Transverse colon (tissue), 4 donors: ENCODE data around the gene MTARC2. TPM values are rescaled to one million over a fixed set of nuclear protein-coding genes. Genes with fewer than 3 reads are reported as not detected.

Experiments used
- DNase-seq: peaks from one replicate; pipeline ENCODE4 v3.0.0-alpha.2; 2019
- H3K27ac ChIP-seq, 4 donors: fragments of 200-600 bp; sonication (generic); 2 replicates each; pipeline ENCODE4 v1.5.1; 2016 to 2018; ENCODE audit warnings: inconsistent platforms in 4 of 4
- H3K27me3 ChIP-seq: fragments of 200-600 bp; sonication (generic); 2 replicates; pipeline ENCODE4 v1.5.1; 2017; ENCODE audit warnings: inconsistent platforms
- H3K36me3 ChIP-seq, 4 donors: fragments of 200-600 bp; sonication (generic); 2 replicates each; pipeline ENCODE4 v1.5.1; 2017 to 2019; ENCODE audit warnings: inconsistent platforms in 4 of 4
- H3K4me1 ChIP-seq, 4 donors: fragments of 200-600 bp; sonication (generic); 2 replicates each; pipeline ENCODE4 v1.5.1; 2017 to 2020; ENCODE audit warnings: inconsistent platforms in 4 of 4
- H3K4me3 ChIP-seq, 4 donors: fragments of 200-600 bp; sonication (generic); 1 replicate in 1 of 4; 2 replicates in 3 of 4; pipeline versions ENCODE4 v1.5.1 to v1.6.1; 2017 to 2019; ENCODE audit warnings: inconsistent platforms in 4 of 4
- H3K9me3 ChIP-seq, 2 donors: fragments of 200-600 bp; sonication (generic); 2 replicates each; pipeline ENCODE4 v1.5.1; 2017 to 2019; ENCODE audit warnings: inconsistent platforms in 2 of 2
- CTCF ChIP-seq, 5 experiments: fragments of 200-600 bp in 3 of 5; fragments of 450-650 bp in 2 of 5; sonication (generic) in 3 of 5; IDR thresholded peaks; 1 replicate in 2 of 5; 2 replicates in 3 of 5; pipeline ENCODE4 v1.5.1; 2016 to 2017; ENCODE audit warnings: antibody characterized with exemption in 5 of 5, inconsistent platforms in 3 of 5, mild to moderate bottlenecking in 2 of 5, moderate library complexity in 1 of 5
- EP300 ChIP-seq: sonication (generic); formaldehyde crosslinking; IDR thresholded peaks from one replicate; pipeline ENCODE4 v1.6.1; 2017; ENCODE audit warnings: antibody characterized with exemption, low read depth
- POLR2A ChIP-seq: fragments of 450-650 bp; IDR thresholded peaks from one replicate; pipeline ENCODE4 v1.6.1; 2016; ENCODE audit warnings: antibody characterized with exemption, mild to moderate bottlenecking, moderate library complexity
- POLR2AphosphoS5 ChIP-seq, 3 donors: sonication (generic); formaldehyde crosslinking; IDR thresholded peaks; one replicate each; pipeline ENCODE4 v1.6.1; 2016; ENCODE audit warnings: antibody characterized with exemption in 3 of 3
- WGBS, 2 donors: methylation state at CpG; one replicate each; pipeline ENCODE4 v1.1.5; 2018; ENCODE audit warnings: low coverage in 1 of 2; 5-methylcytosine and 5-hydroxymethylcytosine counted together
- in situ Hi-C, 4 donors: fragments of 200-750 bp; cut with MboI; loops; one replicate each; pipeline versions ENCODE4 v1.15.0 to v1.15.1; 2017; ENCODE audit warnings: low sequenced_read_pairs in 3 of 4, low pct_ligation_motif_present in 1 of 4, low pct_unique_long_range_greater_than_20kb in 1 of 4
- intact Hi-C: fragments of 100-400 bp; cut with DNase I; formaldehyde crosslinking; loops from one replicate; pipeline ENCODE4 v1.15.1; 2023; ENCODE audit warnings: low total_unique reads
- total RNA-seq, 4 donors: library from RNA; depleted of rRNA; stranded (reverse); fragments of >200 nt; gene quantifications; one replicate each; pipeline ENCODE4 v1.1.0, GENCODE V29; 2016

Gene MTARC2
- total RNA-seq, 4 donors from 2014 or later: 28.4 to 199 (median 41.7) TPM

GRCh38 chr1:220701974-220702373 lies 46.1 kb upstream of the MTARC2 start:
- intact Hi-C loops: no loop called here
- DNase-seq: no peak
- Histone ChIP-seq H3K4me3 (no peak overlapping the region), H3K9me3 (no peaks in the 10 kb centered on the region), H3K4me1 (peaks cover 0 to 7% (median 0%) of the 10 kb centered on the region in 4 donors), H3K36me3 (no peaks in the 10 kb centered on the region), H3K27ac (no peak overlapping the region), H3K27me3 (no peaks in the 10 kb centered on the region)
- in situ Hi-C loops: no loop called here
- 29 to 67% methylated on average over 1 to 6 of the region's 6 CpGs for WGBS, 2 donors
- TF ChIP-seq EP300 (no peak), POLR2AphosphoS5 (IDR thresholded peaks at IDR 0.05) (no peak), POLR2A (no peak)

DNA sequence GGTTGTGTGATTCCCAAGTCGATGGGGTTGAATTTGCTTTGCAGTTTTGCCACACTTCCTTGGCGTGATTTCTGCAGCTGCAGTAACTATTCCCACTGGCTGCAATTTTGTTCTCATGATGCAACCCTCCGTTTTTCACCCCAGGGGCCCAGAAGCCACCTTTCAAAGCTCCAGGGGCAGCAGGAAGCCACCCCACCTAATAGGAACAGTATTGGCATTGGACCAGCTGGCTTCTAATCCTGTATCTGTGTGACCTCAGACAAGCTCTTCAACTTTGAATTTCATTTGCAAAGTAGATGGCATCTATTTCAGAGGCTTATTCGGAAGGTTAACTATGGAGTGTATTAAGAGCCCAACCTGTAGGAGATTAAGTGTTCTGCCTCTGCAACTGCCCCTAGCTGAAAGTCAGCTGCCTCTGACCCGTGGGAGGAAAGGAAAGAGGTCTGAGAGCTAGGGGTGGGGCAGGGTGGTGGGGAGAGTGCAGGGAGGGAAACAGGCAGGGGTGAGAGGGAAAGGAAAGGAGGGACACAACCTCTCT lies 45.3 kb upstream of the MTARC2 start:
- no peaks in the 10 kb centered on the region for H3K9me3 ChIP-seq
- no peak overlapping the region for H3K27ac ChIP-seq
- no peak overlapping the region for H3K4me3 ChIP-seq
- in situ Hi-C loops (no loop called here), intact Hi-C loops (no loop called here)
- 56 to 74% methylated on average over 5 of the region's 5 CpGs for WGBS, 2 donors
- TF ChIP-seq EP300 (no peak), POLR2AphosphoS5 (IDR thresholded peaks at IDR 0.05) (no peak), POLR2A (no peak), CTCF (IDR thresholded peaks at IDR 0.05) (no peak)
- H3K36me3 ChIP-seq: no peaks in the 10 kb centered on the region
- peaks cover 0 to 7% (median 0%) of the 10 kb centered on the region in 4 donors for H3K4me1 ChIP-seq
- no peak for DNase-seq
- no peaks in the 10 kb centered on the region for H3K27me3 ChIP-seq

GRCh38 chr1:220703305-220703704 lies 44.8 kb upstream of the MTARC2 start:
- Histone ChIP-seq H3K4me3 (no peak overlapping the region), H3K27ac (no peak overlapping the region), H3K36me3 (no peaks in the 10 kb centered on the region), H3K4me1 (peaks cover 0 to 9% (median under 1%) of the 10 kb centered on the region in 4 donors), H3K27me3 (no peaks in the 10 kb centered on the region), H3K9me3 (no peaks in the 10 kb centered on the region)
- TF ChIP-seq POLR2AphosphoS5 (IDR thresholded peaks at IDR 0.05): no peak
- no peak for TF ChIP-seq POLR2A
- no peak for TF ChIP-seq CTCF (IDR thresholded peaks at IDR 0.05)
- TF ChIP-seq EP300: no peak
- 73 to 81% methylated on average over 2 to 4 of the region's 4 CpGs for WGBS, 2 donors
- DNase-seq: no peak
- intact Hi-C loops: no loop called here
- in situ Hi-C loops: no loop called here

DNA sequence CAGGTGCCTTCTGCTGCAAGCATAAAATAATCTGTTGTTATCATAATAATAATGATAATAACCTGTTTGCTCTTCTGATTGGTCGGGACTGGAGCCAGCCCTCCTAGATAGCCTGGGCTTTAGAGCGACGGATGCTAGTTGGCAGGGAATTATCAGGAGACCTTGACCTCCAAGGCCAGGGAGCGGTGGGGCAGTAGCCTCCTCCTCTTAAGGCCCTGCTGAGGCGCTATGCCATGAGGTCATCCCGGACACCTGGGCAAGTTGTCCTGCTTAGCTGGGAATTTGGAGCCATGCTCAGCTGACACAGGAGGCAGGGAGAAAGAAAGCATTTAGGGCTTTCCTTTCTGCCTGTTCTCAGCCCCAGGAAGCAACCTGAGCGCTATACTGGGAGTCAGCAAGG lies 42.3 kb upstream of the MTARC2 start:
- Histone ChIP-seq H3K9me3 (no peaks in the 10 kb centered on the region), H3K4me1 (peaks cover 0 to 8% (median 3%) of the 10 kb centered on the region in 4 donors), H3K36me3 (no peaks in the 10 kb centered on the region), H3K27me3 (no peaks in the 10 kb centered on the region), H3K27ac (no peak overlapping the region), H3K4me3 (no peak overlapping the region)
- intact Hi-C loops: no loop called here
- in situ Hi-C loops: no loop called here
- WGBS, 2 donors: 82% methylated on average over 7 of the region's 7 CpGs; no CpG with 5 or more reads in 1 of the 2 donors
- no peak for DNase-seq
- TF ChIP-seq EP300 (no peak), POLR2AphosphoS5 (IDR thresholded peaks at IDR 0.05) (no peak), POLR2A (no peak), CTCF (IDR thresholded peaks at IDR 0.05) (no peak)

GRCh38 chr1:220706480-220706879 lies 41.6 kb upstream of the MTARC2 start:
- no peak for TF ChIP-seq POLR2AphosphoS5 (IDR thresholded peaks at IDR 0.05)
- TF ChIP-seq CTCF (IDR thresholded peaks at IDR 0.05): no peak
- TF ChIP-seq POLR2A: no peak
- no peak for TF ChIP-seq EP300
- in situ Hi-C loops (no loop called here), intact Hi-C loops (no loop called here)
- Histone ChIP-seq H3K27ac (no peak overlapping the region), H3K27me3 (no peaks in the 10 kb centered on the region), H3K4me3 (no peak overlapping the region), H3K36me3 (no peaks in the 10 kb centered on the region), H3K9me3 (no peaks in the 10 kb centered on the region), H3K4me1 (peaks cover 0 to 8% (median 2%) of the 10 kb centered on the region in 4 donors)
- no peak for DNase-seq
- WGBS, 2 donors: 72 to 86% methylated on average over 3 to 9 of the region's 9 CpGs
